HepG2 (cell line): ENCODE data around the gene NYNRIN. TPM values are rescaled to one million over a fixed set of nuclear protein-coding genes. Genes with fewer than 3 reads are reported as not detected.

Experiments used
- ATAC-seq: fragments of 200-7000 bp; cut with Tn5 transposase; 3 replicates; pipeline ENCODE4 v1.9.1; 2020; ENCODE audit warnings: mild to moderate bottlenecking, moderate library complexity
- BruUV-seq: library from RNA; stranded (reverse); fragments of 400-500 nt; replicated peaks from 2 replicates; lab custom pipeline; 2021; lab: Mats Ljungman, UMichigan
- CTCF ChIA-PET: fragments of 300-600 bp; formaldehyde crosslinking; extraction: SDS; loops from one replicate; lab custom pipeline; 2021; ENCODE audit warnings: low total read pairs, inconsistent platforms, low intra/inter-chr PET ratio; lab: Yijun Ruan, JAX
- POLR2A ChIA-PET: fragments of 350-600 bp; sonication (Branson Sonifier 250); formaldehyde crosslinking; loops from one replicate; lab custom pipeline; 2020; ENCODE audit warnings: antibody characterized with exemption, inconsistent platforms; lab: Yijun Ruan, JAX
- DNase-seq: peaks from one replicate; pipeline ENCODE4 v3.0.0-alpha.2; 2015; ENCODE audit warnings: low spot score
- FAIRE-seq: peaks from 3 replicates; lab custom pipeline; 2011; peaks lifted over from hg19 to GRCh38; lab: Jason Lieb, UNC
- H2AFZ ChIP-seq: one replicate; pipeline ENCODE4 v1.6.1; 2011; ENCODE audit warnings: low read length, inconsistent platforms
- H3K27ac ChIP-seq: fragments of 300-600 bp; 3 replicates; pipeline ENCODE4 v1.8.0; 2011; ENCODE audit warnings: mixed run types, mild to moderate bottlenecking, mixed read lengths, low read length, inconsistent platforms; ENCODE audit not compliant: insufficient read depth; ENCODE audit errors: extremely low read length
- H3K27me3 ChIP-seq, 2 experiments: fragments of 200-600 bp in 1 of 2; 2 replicates in 1 of 2; 3 replicates in 1 of 2; pipeline versions ENCODE4 v1.6.0 to v1.8.0; 2011; ENCODE audit warnings: low read length in 2 of 2, mild to moderate bottlenecking in 2 of 2, moderate library complexity in 2 of 2, inconsistent platforms in 1 of 2; ENCODE audit not compliant: insufficient read depth in 2 of 2, control insufficient read depth in 1 of 2
- H3K36me3 ChIP-seq, 2 experiments: fragments of 200-600 bp in 1 of 2; replicated peaks in 1 of 2; 2 replicates in 1 of 2; 3 replicates in 1 of 2; pipeline versions ENCODE4 v1.5.1 to v1.8.0; 2011; ENCODE audit warnings: low read length in 2 of 2, inconsistent platforms in 1 of 2; ENCODE audit not compliant: insufficient read depth in 2 of 2, control insufficient read depth in 1 of 2
- H3K4me1 ChIP-seq: 2 replicates; pipeline ENCODE4 v1.5.1; 2012; ENCODE audit warnings: low read length, inconsistent platforms; ENCODE audit not compliant: insufficient read depth
- H3K4me2 ChIP-seq: 2 replicates; pipeline ENCODE4 v1.6.0; 2011; ENCODE audit warnings: low read depth, low read length, inconsistent platforms
- H3K4me3 ChIP-seq, 3 experiments: fragments of 200-600 bp in 1 of 3; sonication (generic), shearing (Covaris generic) in 1 of 3; replicated peaks in 1 of 3; 2 replicates each; pipeline ENCODE4 v1.5.1; 2011 to 2016; ENCODE audit warnings: low read length in 3 of 3, inconsistent platforms in 2 of 3, low read depth in 2 of 3, mild to moderate bottlenecking in 2 of 3, control low read depth in 1 of 3, mixed read lengths in 1 of 3; ENCODE audit not compliant: insufficient read depth in 1 of 3
- H3K79me2 ChIP-seq: one replicate; pipeline ENCODE4 v1.6.1; 2011; ENCODE audit warnings: low read length, inconsistent platforms; ENCODE audit not compliant: insufficient read depth
- H3K9ac ChIP-seq: 2 replicates; pipeline ENCODE4 v1.6.0; 2011; ENCODE audit warnings: mild to moderate bottlenecking, low read depth, low read length, inconsistent platforms; ENCODE audit not compliant: insufficient read depth
- H3K9me3 ChIP-seq: 2 replicates; pipeline ENCODE4 v1.5.1; 2012; ENCODE audit warnings: mild to moderate bottlenecking, low read length
- H4K20me1 ChIP-seq: 2 replicates; pipeline ENCODE4 v1.6.0; 2011; ENCODE audit warnings: inconsistent platforms, mild to moderate bottlenecking, low read length, moderate library complexity; ENCODE audit not compliant: insufficient read depth
- NFIB ChIP-seq: sonication (generic); formaldehyde crosslinking; IDR thresholded peaks from 2 replicates; pipeline ENCODE4 v1.9.0; 2021; ENCODE audit warnings: missing genetic modification reagents, mild to moderate bottlenecking, borderline replicate concordance
- SIN3A ChIP-seq: IDR thresholded peaks from 2 replicates; pipeline ENCODE4 v1.6.1; 2011; ENCODE audit warnings: low read depth, mild to moderate bottlenecking, control low read depth, low read length, borderline replicate concordance
- SP4 ChIP-seq: sonication (generic); formaldehyde crosslinking; IDR thresholded peaks from 2 replicates; pipeline ENCODE4 v1.8.1; 2023; ENCODE audit warnings: mild to moderate bottlenecking, missing genetic modification reagents
- TAF15 ChIP-seq: fragments of 200-400 bp; formaldehyde crosslinking; IDR thresholded peaks from one replicate; pipeline ENCODE4 v1.6.1; 2018; ENCODE audit warnings: mild to moderate bottlenecking, low read depth, low read length; ENCODE audit not compliant: poor library complexity, severe bottlenecking
- ZBTB20 ChIP-seq: sonication (generic); formaldehyde crosslinking; IDR thresholded peaks from 2 replicates; pipeline ENCODE4 v1.8.1; 2023; ENCODE audit warnings: missing genetic modification reagents, low read depth, mild to moderate bottlenecking, borderline replicate concordance
- ZBTB3 ChIP-seq: sonication (generic); formaldehyde crosslinking; IDR thresholded peaks from 2 replicates; pipeline ENCODE4 v1.4.0; 2020; ENCODE audit warnings: low read depth, mild to moderate bottlenecking, moderate library complexity, missing genetic modification reagents, borderline replicate concordance
- ZNF230 ChIP-seq: sonication (generic); formaldehyde crosslinking; IDR thresholded peaks from 2 replicates; pipeline ENCODE4 v1.4.0; 2020; ENCODE audit warnings: mild to moderate bottlenecking, missing genetic modification reagents
- ZNF337 ChIP-seq: sonication (generic); formaldehyde crosslinking; IDR thresholded peaks from 2 replicates; pipeline ENCODE4 v1.5.1; 2020; ENCODE audit warnings: missing genetic modification reagents, low read depth, mild to moderate bottlenecking, borderline replicate concordance
- ZNF501 ChIP-seq: sonication (generic); formaldehyde crosslinking; IDR thresholded peaks from 2 replicates; pipeline ENCODE4 v1.5.1; 2020; ENCODE audit warnings: mild to moderate bottlenecking, moderate library complexity, missing genetic modification reagents
- ZNF549 ChIP-seq: sonication (generic); formaldehyde crosslinking; IDR thresholded peaks from 2 replicates; pipeline ENCODE4 v1.5.0; 2020; ENCODE audit warnings: missing genetic modification reagents
- ZNF788 ChIP-seq: sonication (generic); formaldehyde crosslinking; IDR thresholded peaks from 2 replicates; pipeline ENCODE4 v1.5.0; 2020; ENCODE audit warnings: mild to moderate bottlenecking, missing genetic modification reagents, borderline replicate concordance
- WGBS: methylation state at CpG from one replicate; pipeline ENCODE4 v1.1.6; 2017; ENCODE audit warnings: low lambda C conversion rate; 5-methylcytosine and 5-hydroxymethylcytosine counted together
- in situ Hi-C: cut with HindIII; loops from 2 replicates; pipeline ENCODE4 v1.10.0; 2017; ENCODE audit warnings: low pct_unique_long_range_greater_than_20kb; ENCODE audit not compliant: extremely low pct_ligation_motif_present
- intact Hi-C: fragments of 100-400 bp; cut with micrococcal nuclease; formaldehyde crosslinking; loops from one replicate; pipeline ENCODE4 v1.10.0; 2022; ENCODE audit not compliant: unreplicated experiment
- polyA plus RNA-seq, 8 experiments: library from polyadenylated mRNA; depleted of rRNA in 3 of 8; stranded (reverse) in 7 of 8; unstranded in 1 of 8; fragments of >200 nt; fragmentation: Illumina TruSeq in 4 of 8; extraction: Trizol in 4 of 8; gene quantifications; 2 replicates each; pipeline versions ENCODE4 v1.2.1 to v1.2.3, GENCODE V29; 2011 to 2016; ENCODE audit warnings: low read depth in 4 of 8, missing spikeins in 1 of 8, mixed read lengths in 1 of 8; ENCODE audit not compliant: insufficient read depth in 1 of 8
- total RNA-seq, 5 experiments: library from RNA; depleted of rRNA; stranded (reverse); fragments of >200 nt; fragmentation: Illumina TruSeq; extraction: Trizol; gene quantifications; 2 replicates each; pipeline ENCODE4 v1.2.3, GENCODE V29; 2016; ENCODE audit warnings: low read depth in 1 of 5
- TF ChIP-seq, protein P1 (sequence below): sonication (generic); formaldehyde crosslinking; IDR thresholded peaks from 2 replicates; pipeline ENCODE4 v1.4.0; 2020; ENCODE audit warnings: mild to moderate bottlenecking, low read depth, missing genetic modification reagents
- TF ChIP-seq, protein P2 (sequence below): sonication (generic); formaldehyde crosslinking; conservative IDR thresholded peaks from 2 replicates; pipeline ENCODE4 v1.4.0; 2020; ENCODE audit warnings: mild to moderate bottlenecking, missing genetic modification reagents, moderate library complexity
- TF ChIP-seq, protein P3 (sequence below): sonication (generic); formaldehyde crosslinking; IDR thresholded peaks from 2 replicates; pipeline ENCODE4 v1.5.0; 2020; ENCODE audit warnings: mild to moderate bottlenecking, missing genetic modification reagents, borderline replicate concordance
- TF ChIP-seq, protein P4 (sequence below): sonication (generic); formaldehyde crosslinking; IDR thresholded peaks from 2 replicates; pipeline ENCODE4 v1.8.1; 2023; ENCODE audit warnings: mild to moderate bottlenecking, inconsistent platforms, moderate library complexity, missing genetic modification reagents, borderline replicate concordance

Gene NYNRIN
- total and polyA plus RNA-seq, 2 of the 13 experiments (the other 11 are each of a cell fraction or from before 2014, with no cell fraction given), result 0.63 to 1.1 TPM

DNA sequence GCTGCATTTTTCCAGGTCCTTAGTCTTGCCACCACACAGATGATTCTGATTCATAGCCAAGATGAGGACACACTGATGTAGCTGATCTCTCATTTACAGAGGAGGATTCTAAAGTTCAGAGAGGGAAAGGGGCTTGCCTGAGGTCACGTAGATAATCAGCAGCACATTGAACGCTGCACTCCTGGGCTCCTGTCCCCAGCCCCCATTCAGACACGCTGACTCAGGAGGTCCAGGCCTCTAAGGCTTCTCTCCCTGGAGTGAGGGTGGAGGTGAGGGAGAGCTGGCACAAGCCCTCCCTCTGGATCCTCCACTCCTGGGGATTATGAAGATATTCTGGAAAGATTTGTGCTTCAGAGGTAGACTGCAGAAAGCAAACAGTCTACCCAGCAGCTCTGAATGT is 20.5 kb upstream of the NYNRIN start:
- 0% methylated on average over 3 of the region's 3 CpGs for WGBS
- Histone ChIP-seq H3K4me2 (no peak overlapping the region; the same call in 1 of the 2 replicates), H2AFZ (no peak overlapping the region), H3K36me3 (no peaks in the 10 kb centered on the region), H3K79me2 (no peaks in the 10 kb centered on the region), H3K27ac (no peak overlapping the region), H3K9ac (no peak overlapping the region), H3K4me1 (peaks cover 14% of the 10 kb centered on the region), H3K4me3 (no peak overlapping the region), H4K20me1 (no peaks in the 10 kb centered on the region)
- in situ Hi-C loops, result no loop called here
- POLR2A ChIA-PET, result interaction anchor here (1.0 to 2.0 kb wide), 3 partner anchors 47 to 64 kb away, joined by 4 to 10 read pairs (median 4); partner anchors contain the start of genes CBLN3 and KHNYN
- no peak for DNase-seq
- peak; percentile 17 for ATAC-seq
- TF ChIP-seq ZNF549 (CRISPR knock-in tag) (no peak), ZNF337 (CRISPR knock-in tag) (no peak), ZBTB20 (CRISPR knock-in tag) (0 out of 2 replicates have a peak, but pooled peaks have one; percentile 24), ZNF230 (CRISPR knock-in tag) (0 out of 2 replicates have a peak, but pooled peaks have one; percentile 59), SIN3A (no peak), SP4 (CRISPR knock-in tag) (peak; percentile 63; the same call in 1 of the 2 replicates), ZNF501 (0 out of 2 replicates have a peak, but pooled peaks have one; percentile 35), ZBTB3 (no peak), NFIB (CRISPR knock-in tag) (no peak), ZNF788 (no peak), TAF15 (no peak)
- TF ChIP-seq, protein P1, sequence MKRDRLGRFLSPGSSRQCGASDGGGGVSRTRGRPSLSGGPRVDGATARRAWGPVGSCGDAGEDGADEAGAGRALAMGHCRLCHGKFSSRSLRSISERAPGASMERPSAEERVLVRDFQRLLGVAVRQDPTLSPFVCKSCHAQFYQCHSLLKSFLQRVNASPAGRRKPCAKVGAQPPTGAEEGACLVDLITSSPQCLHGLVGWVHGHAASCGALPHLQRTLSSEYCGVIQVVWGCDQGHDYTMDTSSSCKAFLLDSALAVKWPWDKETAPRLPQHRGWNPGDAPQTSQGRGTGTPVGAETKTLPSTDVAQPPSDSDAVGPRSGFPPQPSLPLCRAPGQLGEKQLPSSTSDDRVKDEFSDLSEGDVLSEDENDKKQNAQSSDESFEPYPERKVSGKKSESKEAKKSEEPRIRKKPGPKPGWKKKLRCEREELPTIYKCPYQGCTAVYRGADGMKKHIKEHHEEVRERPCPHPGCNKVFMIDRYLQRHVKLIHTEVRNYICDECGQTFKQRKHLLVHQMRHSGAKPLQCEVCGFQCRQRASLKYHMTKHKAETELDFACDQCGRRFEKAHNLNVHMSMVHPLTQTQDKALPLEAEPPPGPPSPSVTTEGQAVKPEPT (CRISPR knock-in tag), result 0 out of 2 replicates have a peak, but pooled peaks have one; percentile 59
- TF ChIP-seq, protein P2, sequence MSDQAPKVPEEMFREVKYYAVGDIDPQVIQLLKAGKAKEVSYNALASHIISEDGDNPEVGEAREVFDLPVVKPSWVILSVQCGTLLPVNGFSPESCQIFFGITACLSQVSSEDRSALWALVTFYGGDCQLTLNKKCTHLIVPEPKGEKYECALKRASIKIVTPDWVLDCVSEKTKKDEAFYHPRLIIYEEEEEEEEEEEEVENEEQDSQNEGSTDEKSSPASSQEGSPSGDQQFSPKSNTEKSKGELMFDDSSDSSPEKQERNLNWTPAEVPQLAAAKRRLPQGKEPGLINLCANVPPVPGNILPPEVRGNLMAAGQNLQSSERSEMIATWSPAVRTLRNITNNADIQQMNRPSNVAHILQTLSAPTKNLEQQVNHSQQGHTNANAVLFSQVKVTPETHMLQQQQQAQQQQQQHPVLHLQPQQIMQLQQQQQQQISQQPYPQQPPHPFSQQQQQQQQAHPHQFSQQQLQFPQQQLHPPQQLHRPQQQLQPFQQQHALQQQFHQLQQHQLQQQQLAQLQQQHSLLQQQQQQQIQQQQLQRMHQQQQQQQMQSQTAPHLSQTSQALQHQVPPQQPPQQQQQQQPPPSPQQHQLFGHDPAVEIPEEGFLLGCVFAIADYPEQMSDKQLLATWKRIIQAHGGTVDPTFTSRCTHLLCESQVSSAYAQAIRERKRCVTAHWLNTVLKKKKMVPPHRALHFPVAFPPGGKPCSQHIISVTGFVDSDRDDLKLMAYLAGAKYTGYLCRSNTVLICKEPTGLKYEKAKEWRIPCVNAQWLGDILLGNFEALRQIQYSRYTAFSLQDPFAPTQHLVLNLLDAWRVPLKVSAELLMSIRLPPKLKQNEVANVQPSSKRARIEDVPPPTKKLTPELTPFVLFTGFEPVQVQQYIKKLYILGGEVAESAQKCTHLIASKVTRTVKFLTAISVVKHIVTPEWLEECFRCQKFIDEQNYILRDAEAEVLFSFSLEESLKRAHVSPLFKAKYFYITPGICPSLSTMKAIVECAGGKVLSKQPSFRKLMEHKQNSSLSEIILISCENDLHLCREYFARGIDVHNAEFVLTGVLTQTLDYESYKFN (CRISPR knock-in tag), result 0 out of 2 replicates have a peak, but pooled peaks have one; percentile 29
- TF ChIP-seq, protein P3, sequence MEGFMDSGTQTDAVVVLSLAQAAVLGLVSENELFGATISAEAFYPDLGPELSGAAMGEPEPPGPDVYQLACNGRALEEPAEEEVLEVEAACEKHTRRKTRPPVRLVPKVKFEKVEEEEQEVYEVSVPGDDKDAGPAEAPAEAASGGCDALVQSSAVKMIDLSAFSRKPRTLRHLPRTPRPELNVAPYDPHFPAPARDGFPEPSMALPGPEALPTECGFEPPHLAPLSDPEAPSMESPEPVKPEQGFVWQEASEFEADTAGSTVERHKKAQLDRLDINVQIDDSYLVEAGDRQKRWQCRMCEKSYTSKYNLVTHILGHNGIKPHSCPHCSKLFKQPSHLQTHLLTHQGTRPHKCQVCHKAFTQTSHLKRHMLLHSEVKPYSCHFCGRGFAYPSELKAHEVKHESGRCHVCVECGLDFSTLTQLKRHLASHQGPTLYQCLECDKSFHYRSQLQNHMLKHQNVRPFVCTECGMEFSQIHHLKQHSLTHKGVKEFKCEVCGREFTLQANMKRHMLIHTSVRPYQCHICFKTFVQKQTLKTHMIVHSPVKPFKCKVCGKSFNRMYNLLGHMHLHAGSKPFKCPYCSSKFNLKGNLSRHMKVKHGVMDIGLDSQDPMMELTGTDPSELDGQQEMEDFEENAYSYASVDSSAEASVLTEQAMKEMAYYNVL, result no peak
- TF ChIP-seq, protein P4, sequence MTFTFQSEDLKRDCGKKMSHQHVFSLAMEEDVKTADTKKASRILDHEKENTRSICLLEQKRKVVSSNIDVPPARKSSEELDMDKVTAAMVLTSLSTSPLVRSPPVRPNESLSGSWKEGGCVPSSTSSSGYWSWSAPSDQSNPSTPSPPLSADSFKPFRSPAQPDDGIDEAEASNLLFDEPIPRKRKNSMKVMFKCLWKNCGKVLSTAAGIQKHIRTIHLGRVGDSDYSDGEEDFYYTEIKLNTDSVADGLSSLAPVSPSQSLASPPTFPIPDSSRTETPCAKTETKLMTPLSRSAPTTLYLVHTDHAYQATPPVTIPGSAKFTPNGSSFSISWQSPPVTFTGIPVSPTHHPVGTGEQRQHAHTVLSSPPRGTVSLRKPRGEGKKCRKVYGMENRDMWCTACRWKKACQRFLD (CRISPR knock-in tag), result no peak
- TF ChIP-seq, all 625 proteins: peak for 6
- intact Hi-C loops, result no loop called here
- no TSS peak for BruUV-seq
- CTCF ChIA-PET, result no interaction called here
- no peak for FAIRE-seq
- peaks cover 9 to 57% of the 10 kb centered on the region in 2 experiments; a peak in 4 of 5 replicates for H3K27me3 ChIP-seq
- no peaks in the 10 kb centered on the region for H3K9me3 ChIP-seq
